H1 (cell line): Measurements from ENCODE around the gene CEP350. TPM values are rescaled to one million over a fixed set of nuclear protein-coding genes. Genes with fewer than 3 reads are reported as not detected.

Source experiments
- CTCF ChIA-PET: fragments of 300-600 bp; sonication (Branson Sonifier 250); formaldehyde crosslinking; loops from one replicate; lab custom pipeline; 2021; ENCODE audit not compliant: partially characterized antibody; lab: Charles Lee
- POLR2A ChIA-PET: fragments of 300-600 bp; sonication (Branson Sonifier 250); formaldehyde crosslinking; loops from one replicate; lab custom pipeline; 2021; ENCODE audit warnings: inconsistent platforms; ENCODE audit not compliant: partially characterized antibody; lab: Charles Lee
- DNase-seq, 2 experiments: peaks; one replicate each; pipeline versions ENCODE4 v3.0.0 to v3.0.0-alpha.2; 2010 to 2022; ENCODE audit warnings: low spot score in 2 of 2, low read depth in 1 of 2, mixed read lengths in 1 of 2
- FAIRE-seq: peaks from 2 replicates; lab custom pipeline; 2011; peaks lifted over from hg19 to GRCh38; lab: Jason Lieb, UNC
- H2AFZ ChIP-seq: 2 replicates; pipeline ENCODE4 v1.8.1; 2012; ENCODE audit warnings: low read length, inconsistent platforms
- H2AK5ac ChIP-seq: 2 replicates; pipeline ENCODE4 v1.6.1; 2013; ENCODE audit warnings: low read depth, low read length
- H2BK120ac ChIP-seq: replicated peaks from 2 replicates; pipeline ENCODE3; 2013; ENCODE audit warnings: low read depth, low read length, inconsistent platforms
- H2BK12ac ChIP-seq: 2 replicates; pipeline ENCODE4 v1.6.1; 2013; ENCODE audit warnings: low read depth, low read length
- H2BK15ac ChIP-seq: 2 replicates; pipeline ENCODE4 v1.6.1; 2013; ENCODE audit warnings: low read length
- H2BK20ac ChIP-seq: 2 replicates; pipeline ENCODE4 v1.6.1; 2013; ENCODE audit warnings: low read length
- H2BK5ac ChIP-seq: 2 replicates; pipeline ENCODE4 v1.6.1; 2013; ENCODE audit warnings: low read depth, low read length
- H3K14ac ChIP-seq: 2 replicates; pipeline ENCODE4 v1.6.1; 2013; ENCODE audit warnings: inconsistent platforms; ENCODE audit not compliant: insufficient read length
- H3K18ac ChIP-seq: 2 replicates; pipeline ENCODE4 v1.6.1; 2013; ENCODE audit warnings: low read length; ENCODE audit errors: extremely low read depth
- H3K23ac ChIP-seq: 2 replicates; pipeline ENCODE4 v1.6.1; 2013; ENCODE audit warnings: inconsistent platforms; ENCODE audit not compliant: insufficient read length
- H3K23me2 ChIP-seq: 2 replicates; pipeline ENCODE4 v1.6.1; 2013; ENCODE audit warnings: low read depth, low read length
- H3K27ac ChIP-seq: 2 replicates; pipeline ENCODE4 v1.6.1; 2011; ENCODE audit warnings: low read depth, low read length, inconsistent platforms
- H3K27me3 ChIP-seq, 4 experiments: replicated peaks in 1 of 4; 1 replicate in 1 of 4; 2 replicates in 3 of 4; pipeline versions ENCODE4 v1.6.1 to v1.8.1; 2011 to 2013; ENCODE audit warnings: low read length in 3 of 4, mild to moderate bottlenecking in 3 of 4, inconsistent platforms in 2 of 4, mixed read lengths in 2 of 4, moderate library complexity in 1 of 4; ENCODE audit not compliant: control insufficient read depth in 3 of 4, insufficient read depth in 3 of 4; ENCODE audit errors: extremely low read depth in 1 of 4
- H3K36me3 ChIP-seq, 4 experiments: 2 replicates each; pipeline versions ENCODE4 v1.6.1 to v1.8.1; 2011 to 2013; ENCODE audit warnings: mild to moderate bottlenecking in 4 of 4, low read length in 3 of 4, moderate library complexity in 2 of 4, control low read depth in 1 of 4, inconsistent platforms in 1 of 4; ENCODE audit not compliant: insufficient read depth in 4 of 4, control insufficient read depth in 2 of 4
- H3K4ac ChIP-seq: replicated peaks from 2 replicates; pipeline ENCODE3; 2013; ENCODE audit warnings: low read length, low read depth, mixed read lengths, inconsistent platforms; ENCODE audit not compliant: insufficient read length
- H3K4me1 ChIP-seq, 4 experiments: replicated peaks in 1 of 4; 1 replicate in 1 of 4; 2 replicates in 3 of 4; pipeline versions ENCODE4 v1.6.1 to v1.8.1; 2011 to 2013; ENCODE audit warnings: low read length in 3 of 4, inconsistent platforms in 2 of 4, mixed read lengths in 1 of 4; ENCODE audit not compliant: insufficient read depth in 4 of 4, control insufficient read depth in 3 of 4
- H3K4me2 ChIP-seq, 2 experiments: 2 replicates each; pipeline versions ENCODE4 v1.6.1 to v1.8.1; 2011 to 2013; ENCODE audit warnings: low read depth in 2 of 2, low read length in 2 of 2, control low read depth in 1 of 2, inconsistent platforms in 1 of 2, mild to moderate bottlenecking in 1 of 2; ENCODE audit not compliant: insufficient read depth in 1 of 2
- H3K4me3 ChIP-seq, 4 experiments: fragments of 200-600, 300-600 bp in 1 of 4; sonication (generic), shearing (Covaris generic), sonication (Bioruptor Twin) in 1 of 4; 2 replicates each; pipeline versions ENCODE4 v1.5.1 to v1.8.1; 2011 to 2016; ENCODE audit warnings: low read length in 4 of 4, low read depth in 3 of 4, control low read depth in 2 of 4, inconsistent platforms in 2 of 4, mild to moderate bottlenecking in 2 of 4, mixed read lengths in 1 of 4, moderate library complexity in 1 of 4; ENCODE audit not compliant: insufficient read depth in 2 of 4; ENCODE audit errors: extremely low read depth in 1 of 4
- H3K56ac ChIP-seq: replicated peaks from 2 replicates; pipeline ENCODE3; 2013; ENCODE audit warnings: low read depth, mild to moderate bottlenecking, mixed read lengths, low read length, inconsistent platforms; ENCODE audit not compliant: insufficient read length
- H3K79me1 ChIP-seq: 2 replicates; pipeline ENCODE4 v1.6.1; 2013; ENCODE audit warnings: low read depth, low read length, control low read depth
- H3K79me2 ChIP-seq, 2 experiments: 2 replicates each; pipeline versions ENCODE4 v1.6.1 to v1.8.1; 2012 to 2013; ENCODE audit warnings: low read length in 2 of 2, mild to moderate bottlenecking in 2 of 2, inconsistent platforms in 1 of 2; ENCODE audit not compliant: insufficient read depth in 2 of 2, control insufficient read depth in 1 of 2
- H3K9ac ChIP-seq, 4 experiments: replicated peaks in 1 of 4; 1 replicate in 1 of 4; 2 replicates in 3 of 4; pipeline versions ENCODE4 v1.6.1 to v1.8.1; 2011 to 2013; ENCODE audit warnings: low read depth in 3 of 4, low read length in 3 of 4, control low read depth in 2 of 4, mild to moderate bottlenecking in 2 of 4, moderate library complexity in 2 of 4, inconsistent platforms in 1 of 4; ENCODE audit errors: extremely low read depth in 1 of 4
- H3K9me3 ChIP-seq, 2 experiments: 2 replicates each; pipeline versions ENCODE4 v1.6.1 to v1.8.1; 2012 to 2013; ENCODE audit warnings: mild to moderate bottlenecking in 2 of 2, moderate library complexity in 2 of 2, control low read depth in 1 of 2, inconsistent platforms in 1 of 2, low read depth in 1 of 2, low read length in 1 of 2, mixed read lengths in 1 of 2; ENCODE audit not compliant: insufficient read depth in 2 of 2
- H4K20me1 ChIP-seq, 2 experiments: replicated peaks in 1 of 2; 2 replicates each; pipeline versions ENCODE3 to v1.8.1; 2011 to 2013; ENCODE audit warnings: inconsistent platforms in 2 of 2, low read length in 2 of 2, mild to moderate bottlenecking in 1 of 2; ENCODE audit not compliant: insufficient read depth in 2 of 2, control insufficient read depth in 1 of 2
- H4K5ac ChIP-seq: 2 replicates; pipeline ENCODE4 v1.6.1; 2013; ENCODE audit warnings: low read length, low read depth, mixed read lengths, inconsistent platforms; ENCODE audit not compliant: insufficient read length
- H4K8ac ChIP-seq: 2 replicates; pipeline ENCODE4 v1.8.0; 2013; ENCODE audit warnings: mild to moderate bottlenecking, moderate library complexity, low read length, inconsistent platforms; ENCODE audit not compliant: insufficient read depth; ENCODE audit errors: extremely low read depth
- H4K91ac ChIP-seq: replicated peaks from 2 replicates; pipeline ENCODE3; 2013; ENCODE audit warnings: low read length, mixed read lengths, inconsistent platforms; ENCODE audit not compliant: insufficient read length
- SIRT6 ChIP-seq: IDR thresholded peaks from one replicate; pipeline ENCODE4 v1.7.1; 2012; ENCODE audit warnings: low read length, inconsistent platforms
- YY1 ChIP-seq: IDR thresholded peaks from 2 replicates; pipeline ENCODE4 v1.6.1; 2011; ENCODE audit warnings: low read depth, mild to moderate bottlenecking, low read length
- WGBS, 2 experiments: shearing (Covaris generic) in 1 of 2; methylation state at CpG; one replicate each; pipeline versions ENCODE4 v1.1.6 to v1.1.7; 2013 to 2015; ENCODE audit warnings: low lambda C conversion rate in 2 of 2, mixed read lengths in 2 of 2, inconsistent platforms in 1 of 2, low coverage in 1 of 2, missing lambda C conversion rate in 1 of 2; ENCODE audit not compliant: insufficient replicate concordance in 2 of 2, insufficient coverage in 1 of 2, insufficient read length in 1 of 2; ENCODE audit errors: extremely low coverage in 1 of 2, missing lambda C conversion rate in 1 of 2; 5-methylcytosine and 5-hydroxymethylcytosine counted together
- polyA plus RNA-seq, 7 experiments: library from polyadenylated mRNA; depleted of rRNA in 3 of 7; stranded (reverse) in 5 of 7; unstranded in 2 of 7; fragments of >200 nt in 5 of 7; fragments of 200-250 nt in 2 of 7; gene quantifications; 1 replicate in 5 of 7; 2 replicates in 1 of 7; 4 replicates in 1 of 7; pipeline versions ENCODE4 v1.2.1 to v1.2.3, GENCODE V29; 2011 to 2013; ENCODE audit warnings: missing spikeins in 2 of 7, mixed read lengths in 2 of 7
- total RNA-seq: library from RNA; stranded (reverse); fragmentation: NEBNext Ultra II Directional; extraction: Animal tissue kit (Norgen Biotek cat#: 25700); gene quantifications from 2 replicates; pipeline ENCODE4 v1.2.1, GENCODE V29; 2021

CEP350 gene
- total and polyA plus RNA-seq, 2 of the 8 experiments (the other 6 are each of a cell fraction or from before 2014, with no cell fraction given): 5.6 to 39.4 TPM

DNA sequence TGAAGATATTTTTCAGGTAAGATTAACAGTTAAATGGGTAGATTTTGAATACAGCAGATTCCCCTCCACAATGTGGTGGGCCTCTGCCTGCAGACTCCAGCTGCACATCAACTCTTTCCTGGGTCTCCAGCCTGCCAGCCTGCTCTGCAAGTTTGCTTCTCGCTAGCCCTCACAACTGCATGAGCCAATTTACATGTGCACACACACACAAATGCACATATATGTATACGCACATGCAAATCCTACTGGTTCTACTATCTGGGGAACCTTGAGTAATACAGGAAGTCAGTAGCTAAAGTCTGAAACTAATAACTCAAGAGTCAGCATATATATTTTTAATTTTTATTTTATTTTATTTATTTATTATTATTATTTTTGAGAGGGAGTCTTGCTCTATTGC lies 165.2 kb downstream of the CEP350 start:
- Histone ChIP-seq H4K20me1 (no peaks in the 10 kb centered on the region), H2BK120ac (no peak overlapping the region), H3K4ac (no peak overlapping the region), H3K36me3 (no peaks in the 10 kb centered on the region), H2BK20ac (no peak overlapping the region), H3K79me2 (no peaks in the 10 kb centered on the region), H3K79me1 (no peaks in the 10 kb centered on the region), H3K4me2 (no peak overlapping the region), H3K23me2 (no peaks in the 10 kb centered on the region), H3K56ac (no peak overlapping the region), H3K4me1 (no peaks in the 10 kb centered on the region), H2BK15ac (no peak overlapping the region), H2BK12ac (no peak overlapping the region), H3K9ac (no peak overlapping the region), H3K4me3 (no peak overlapping the region), H3K9me3 (no peaks in the 10 kb centered on the region), H2BK5ac (no peak overlapping the region), H4K8ac (no peak overlapping the region), H4K91ac (no peak overlapping the region), H3K27ac (no peak overlapping the region), H3K23ac (no peak overlapping the region), H2AFZ (no peak overlapping the region), H3K14ac (no peak overlapping the region), H3K27me3 (no peaks in the 10 kb centered on the region), H4K5ac (no peak overlapping the region), H3K18ac (no peak overlapping the region), H2AK5ac (no peak overlapping the region)
- CTCF ChIA-PET: interaction anchor here (0.7 to 2.2 kb wide), 5 partner anchors 17 to 68 kb away, joined by 3 to 7 read pairs (median 3); no protein-coding TSS in a partner anchor
- POLR2A ChIA-PET: no interaction called here
- 95% methylated on average over 2 of the region's 2 CpGs; no CpG with 5 or more reads in 1 of the 2 experiments for WGBS, 2 experiments
- no peak for TF ChIP-seq YY1
- no peak for TF ChIP-seq SIRT6
- DNase-seq: no peak
- FAIRE-seq: no peak
